Measurements from ENCODE around the gene LTC4S. TPM values are rescaled to one million over a fixed set of nuclear protein-coding genes. Genes with fewer than 3 reads are reported as not detected.

LTC4S gene
- total RNA-seq, 2 experiments from 2014 or later: 0.44 to 4.5 TPM

DNA sequence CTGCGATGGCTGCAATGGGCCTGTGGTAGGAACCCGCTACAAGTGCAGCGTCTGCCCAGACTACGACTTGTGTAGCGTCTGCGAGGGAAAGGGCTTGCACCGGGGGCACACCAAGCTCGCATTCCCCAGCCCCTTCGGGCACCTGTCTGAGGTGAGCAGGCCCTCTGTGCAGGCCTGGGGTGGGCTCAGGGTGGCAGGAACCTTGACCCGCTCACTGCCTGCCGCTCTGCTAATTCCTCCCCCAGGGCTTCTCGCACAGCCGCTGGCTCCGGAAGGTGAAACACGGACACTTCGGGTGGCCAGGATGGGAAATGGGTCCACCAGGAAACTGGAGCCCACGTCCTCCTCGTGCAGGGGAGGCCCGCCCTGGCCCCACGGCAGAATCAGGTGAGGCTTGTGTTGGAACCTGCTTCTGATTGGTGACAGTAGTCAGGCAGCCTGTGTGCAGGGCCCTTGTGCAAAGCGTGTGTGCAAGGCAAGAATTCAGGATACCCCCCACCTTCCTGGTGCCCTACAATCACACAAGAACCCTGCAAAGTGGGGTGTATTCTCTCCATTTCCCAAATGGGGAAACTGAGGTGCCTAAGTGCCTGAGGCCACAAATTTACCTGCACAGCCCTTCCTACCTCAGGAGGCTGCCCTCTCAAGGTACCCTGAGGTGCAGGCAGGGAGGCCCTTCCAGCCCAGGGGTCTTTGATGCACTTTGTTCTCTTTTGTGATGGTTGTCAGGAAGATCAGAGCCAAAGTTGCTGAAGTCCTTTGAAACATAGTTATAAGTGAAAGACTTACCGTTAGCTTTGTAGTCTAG is 30.4 kb downstream of the LTC4S start:
- BruUV-seq (replicated peaks): no TSS peak
- no peaks in the 10 kb centered on the region for H3K9me2 ChIP-seq (ENCODE audit: insufficient read depth, low read length)
- ChIA-PET CTCF (ENCODE audit: unreplicated experiment) (no interaction called here), POLR2A (no interaction called here)
- no peak overlapping the region for H3K4me3 ChIP-seq (ENCODE audit: low read depth, low read length, poor library complexity, severe bottlenecking)
- intact Hi-C loops (cut with micrococcal nuclease; ENCODE audit: unreplicated experiment): loop anchor here (10.0 kb wide), 1 partner anchor 671 kb away; the partner anchor contains the start of gene CNOT6
- no peak overlapping the region for H3K27ac ChIP-seq (ENCODE audit: low read depth, low read length, poor library complexity, severe bottlenecking)
- H3K4me2 ChIP-seq (ENCODE audit: low read length): no peak overlapping the region
- DNase-seq (ENCODE audit: low spot score): no peak
- peaks cover 4% of the 10 kb centered on the region; the same call in 1 of the 2 replicates for H4K20me1 ChIP-seq (ENCODE audit: insufficient read depth, low read length)
- peaks cover 22% of the 10 kb centered on the region; the same call in 1 of the 2 replicates for H3K79me2 ChIP-seq (ENCODE audit: insufficient read depth, low read depth, low read length)
- H3K36me3 ChIP-seq (ENCODE audit: insufficient read depth, low read length): peaks cover 62% of the 10 kb centered on the region
- no peak overlapping the region for H2AFZ ChIP-seq (ENCODE audit: low read length)
- H3K4me1 ChIP-seq (ENCODE audit: insufficient read depth, low read length, poor library complexity, severe bottlenecking): peaks cover 23% of the 10 kb centered on the region
- no peaks in the 10 kb centered on the region for H3K9me3 ChIP-seq (ENCODE audit: low read length)
- TF ChIP-seq EZH2phosphoT487 (IDR thresholded peaks at IDR 0.05; ENCODE audit: borderline replicate concordance, low read depth, low read length): no peak
- TF ChIP-seq, protein P1, sequence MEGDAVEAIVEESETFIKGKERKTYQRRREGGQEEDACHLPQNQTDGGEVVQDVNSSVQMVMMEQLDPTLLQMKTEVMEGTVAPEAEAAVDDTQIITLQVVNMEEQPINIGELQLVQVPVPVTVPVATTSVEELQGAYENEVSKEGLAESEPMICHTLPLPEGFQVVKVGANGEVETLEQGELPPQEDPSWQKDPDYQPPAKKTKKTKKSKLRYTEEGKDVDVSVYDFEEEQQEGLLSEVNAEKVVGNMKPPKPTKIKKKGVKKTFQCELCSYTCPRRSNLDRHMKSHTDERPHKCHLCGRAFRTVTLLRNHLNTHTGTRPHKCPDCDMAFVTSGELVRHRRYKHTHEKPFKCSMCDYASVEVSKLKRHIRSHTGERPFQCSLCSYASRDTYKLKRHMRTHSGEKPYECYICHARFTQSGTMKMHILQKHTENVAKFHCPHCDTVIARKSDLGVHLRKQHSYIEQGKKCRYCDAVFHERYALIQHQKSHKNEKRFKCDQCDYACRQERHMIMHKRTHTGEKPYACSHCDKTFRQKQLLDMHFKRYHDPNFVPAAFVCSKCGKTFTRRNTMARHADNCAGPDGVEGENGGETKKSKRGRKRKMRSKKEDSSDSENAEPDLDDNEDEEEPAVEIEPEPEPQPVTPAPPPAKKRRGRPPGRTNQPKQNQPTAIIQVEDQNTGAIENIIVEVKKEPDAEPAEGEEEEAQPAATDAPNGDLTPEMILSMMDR (conservative IDR thresholded peaks at IDR 0.05; ENCODE audit: low read length): no peak

DNA sequence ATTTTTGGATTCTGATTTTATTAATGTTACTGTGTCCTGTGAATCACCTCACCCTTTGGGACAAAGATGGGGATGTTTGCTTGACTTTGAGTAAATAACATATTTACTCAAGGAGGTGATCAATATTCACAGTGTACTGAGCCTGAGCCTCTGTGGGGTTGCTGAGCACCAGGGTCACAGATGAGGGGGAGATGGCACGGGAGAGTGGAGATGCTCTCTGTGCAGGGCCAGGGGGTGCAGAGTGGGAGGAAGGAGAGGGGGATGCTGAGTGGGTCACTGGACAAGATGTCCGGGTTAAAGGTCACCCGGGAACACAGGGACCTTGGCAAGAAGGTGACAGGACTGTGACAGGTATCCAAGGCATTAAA is 30.9 kb downstream of the LTC4S start:
- DNase-seq (ENCODE audit: low spot score): no peak
- no peaks in the 10 kb centered on the region for H3K9me2 ChIP-seq (ENCODE audit: insufficient read depth, low read length)
- no peak overlapping the region for H3K27ac ChIP-seq (ENCODE audit: low read depth, low read length, poor library complexity, severe bottlenecking)
- H3K4me2 ChIP-seq (ENCODE audit: low read length): no peak overlapping the region
- H3K79me2 ChIP-seq (ENCODE audit: insufficient read depth, low read depth, low read length): peaks cover 22% of the 10 kb centered on the region; the same call in 1 of the 2 replicates
- H3K36me3 ChIP-seq (ENCODE audit: insufficient read depth, low read length): peaks cover 68% of the 10 kb centered on the region
- no peak overlapping the region for H3K4me3 ChIP-seq (ENCODE audit: low read depth, low read length, poor library complexity, severe bottlenecking)
- TF ChIP-seq EZH2phosphoT487 (IDR thresholded peaks at IDR 0.05; ENCODE audit: borderline replicate concordance, low read depth, low read length): no peak
- TF ChIP-seq, protein P1 (conservative IDR thresholded peaks at IDR 0.05; ENCODE audit: low read length): no peak
- no peaks in the 10 kb centered on the region for H3K9me3 ChIP-seq (ENCODE audit: low read length)
- POLR2A ChIA-PET: no interaction called here
- H4K20me1 ChIP-seq (ENCODE audit: insufficient read depth, low read length): peaks cover 4% of the 10 kb centered on the region; the same call in 1 of the 2 replicates
- BruUV-seq (replicated peaks): no TSS peak
- CTCF ChIA-PET (ENCODE audit: unreplicated experiment): no interaction called here
- H2AFZ ChIP-seq (ENCODE audit: low read length): no peak overlapping the region
- intact Hi-C loops (cut with micrococcal nuclease; ENCODE audit: unreplicated experiment): loop anchor here (10.0 kb wide), 1 partner anchor 670 kb away; the partner anchor contains the start of gene CNOT6
- peaks cover 17% of the 10 kb centered on the region for H3K4me1 ChIP-seq (ENCODE audit: insufficient read depth, low read length, poor library complexity, severe bottlenecking)
